HG02884 (cell line): ENCODE measurements around the gene SERPINA12.
"Not testable (repeated sequence)": the region's sequence is repeated elsewhere in the genome, so short reads cannot be mapped to it uniquely, and the experiment has no call there.

Source experiments
- ATAC-seq: cut with Tn5 transposase; IDR thresholded peaks from one replicate; pipeline ENCODE4 v1.9.1; 2021; ENCODE audit warnings: mild to moderate bottlenecking, moderate library complexity; ENCODE audit not compliant: unreplicated experiment

Gene SERPINA12

GRCh38 chr14:94538070-94538740, 28.9 kb upstream of the SERPINA12 start:
- no peak for ATAC-seq

- no peak for ATAC-seq
Measured at GRCh38 chr14:94536836-94537235, 27.6 kb upstream of the SERPINA12 start.

GRCh38 chr14:94535506-94535905, 26.2 kb upstream of the SERPINA12 start:
- ATAC-seq: no peak

- no peak for ATAC-seq
Measured at GRCh38 chr14:94532447-94532846, 23.2 kb upstream of the SERPINA12 start.

GRCh38 chr14:94531187-94531586, 21.9 kb upstream of the SERPINA12 start:
- ATAC-seq: no peak

GRCh38 chr14:94524093-94524492, 14.8 kb upstream of the SERPINA12 start:
- ATAC-seq: no peak

- no peak for ATAC-seq
Measured at GRCh38 chr14:94523265-94523664, 14.0 kb upstream of the SERPINA12 start.

- no peak for ATAC-seq
Measured at GRCh38 chr14:94522115-94522724, 13.0 kb upstream of the SERPINA12 start.

- no peak for ATAC-seq
Measured at GRCh38 chr14:94521375-94522114, 12.3 kb upstream of the SERPINA12 start.

- no peak for ATAC-seq
Measured at GRCh38 chr14:94517641-94518257, 8.5 kb upstream of the SERPINA12 start.

GRCh38 chr14:94517248-94517640, 8.0 kb upstream of the SERPINA12 start:
- ATAC-seq: no peak

GRCh38 chr14:94515856-94516255, 6.6 kb upstream of the SERPINA12 start:
- ATAC-seq: no peak

- no peak for ATAC-seq
Measured at GRCh38 chr14:94515426-94515825, 6.2 kb upstream of the SERPINA12 start.

GRCh38 chr14:94514351-94514750, 5.1 kb upstream of the SERPINA12 start:
- no peak for ATAC-seq

GRCh38 chr14:94510481-94510880, 1.2 kb upstream of the SERPINA12 start:
- ATAC-seq: not testable (repeated sequence)

GRCh38 chr14:94505641-94506040, 3.6 kb downstream of the SERPINA12 start:
- ATAC-seq: no peak

- no peak for ATAC-seq
Measured at GRCh38 chr14:94505206-94505605, 4.1 kb downstream of the SERPINA12 start.

- no peak for ATAC-seq
Measured at GRCh38 chr14:94501588-94502516, 7.4 kb downstream of the SERPINA12 start.

GRCh38 chr14:94500264-94500663, 9.0 kb downstream of the SERPINA12 start:
- no peak for ATAC-seq

- no peak for ATAC-seq
Measured at GRCh38 chr14:94499673-94500072, 9.6 kb downstream of the SERPINA12 start.

- no peak for ATAC-seq
Measured at GRCh38 chr14:94498215-94498614, 11.1 kb downstream of the SERPINA12 start.
